ENCODE results near the gene MAN1A1. TPM values are rescaled to one million over a fixed set of nuclear protein-coding genes. Genes with fewer than 3 reads are reported as not detected.

The MAN1A1 gene
- polyA plus RNA-seq, 3 donors = 11.0 to 20.4 (median 16.1) TPM

DNA sequence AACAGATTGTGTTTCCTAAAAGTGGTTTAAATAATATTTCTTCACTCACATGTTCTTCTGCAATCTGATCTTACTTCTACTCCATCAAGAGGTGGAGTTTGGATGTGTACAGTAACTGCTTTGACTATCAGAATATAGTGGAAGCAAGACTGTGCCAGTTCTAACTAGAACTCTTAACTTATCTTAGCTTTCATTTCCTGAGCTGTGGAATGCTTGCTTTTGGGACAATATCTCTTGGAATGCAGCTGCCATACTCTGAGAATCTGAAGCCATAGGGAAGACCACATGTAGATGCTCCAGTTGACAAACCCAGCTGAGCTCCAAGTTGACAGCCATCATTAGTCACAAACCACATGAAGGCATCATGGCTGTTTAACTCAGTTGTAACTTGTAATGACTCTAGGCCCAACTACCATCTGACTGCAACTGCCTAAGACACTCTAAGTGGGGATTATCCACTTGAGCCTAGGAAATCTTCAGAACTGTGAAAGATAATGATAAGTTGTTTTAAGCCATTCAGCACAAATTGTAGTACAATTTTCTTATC lies 40.8 kb upstream of the MAN1A1 start:
- Histone ChIP-seq H2AFZ (ENCODE audit: insufficient read depth, low read depth, low read length, poor library complexity, severe bottlenecking) (no peak overlapping the region), H3K27me3 (ENCODE audit: control insufficient read depth in 2 of 2, insufficient read depth in 2 of 2, low read length in 2 of 2) (no peaks in the 10 kb centered on the region), H3K9me3 (replicated peaks in 1 of 2; ENCODE audit: control insufficient read depth in 1 of 2, insufficient read depth in 1 of 2, low read length in 2 of 2) (peaks cover 0 to 10% of the 10 kb centered on the region in 2 donors), H3K27ac (ENCODE audit: low read depth in 1 of 2, low read length in 2 of 2) (no peak overlapping the region), H4K20me1 (ENCODE audit: insufficient read depth, low read length) (no peaks in the 10 kb centered on the region), H3K4me1 (ENCODE audit: control insufficient read depth in 1 of 2, insufficient read depth in 2 of 2, low read length in 2 of 2) (no peaks in the 10 kb centered on the region), H3K36me3 (replicated peaks in 1 of 2; ENCODE audit: control insufficient read depth in 1 of 2, insufficient read depth in 2 of 2, low read length in 2 of 2) (no peaks in the 10 kb centered on the region), H3K4me2 (replicated peaks; ENCODE audit: extremely low read depth, low read length, poor library complexity, severe bottlenecking) (no peak overlapping the region), H3K79me2 (ENCODE audit: insufficient read depth, low read length) (no peaks in the 10 kb centered on the region), H3K4me3 (replicated peaks in 1 of 3; ENCODE audit: low read depth in 2 of 3, low read length in 3 of 3) (no peak overlapping the region), H3K9ac (ENCODE audit: insufficient read depth, low read length, poor library complexity, severe bottlenecking) (no peak overlapping the region)
- no peaks in the 10 kb centered on the region for H3K4me1 Mint-ChIP-seq
- no peak for DNase-seq
- TF ChIP-seq, protein P1, sequence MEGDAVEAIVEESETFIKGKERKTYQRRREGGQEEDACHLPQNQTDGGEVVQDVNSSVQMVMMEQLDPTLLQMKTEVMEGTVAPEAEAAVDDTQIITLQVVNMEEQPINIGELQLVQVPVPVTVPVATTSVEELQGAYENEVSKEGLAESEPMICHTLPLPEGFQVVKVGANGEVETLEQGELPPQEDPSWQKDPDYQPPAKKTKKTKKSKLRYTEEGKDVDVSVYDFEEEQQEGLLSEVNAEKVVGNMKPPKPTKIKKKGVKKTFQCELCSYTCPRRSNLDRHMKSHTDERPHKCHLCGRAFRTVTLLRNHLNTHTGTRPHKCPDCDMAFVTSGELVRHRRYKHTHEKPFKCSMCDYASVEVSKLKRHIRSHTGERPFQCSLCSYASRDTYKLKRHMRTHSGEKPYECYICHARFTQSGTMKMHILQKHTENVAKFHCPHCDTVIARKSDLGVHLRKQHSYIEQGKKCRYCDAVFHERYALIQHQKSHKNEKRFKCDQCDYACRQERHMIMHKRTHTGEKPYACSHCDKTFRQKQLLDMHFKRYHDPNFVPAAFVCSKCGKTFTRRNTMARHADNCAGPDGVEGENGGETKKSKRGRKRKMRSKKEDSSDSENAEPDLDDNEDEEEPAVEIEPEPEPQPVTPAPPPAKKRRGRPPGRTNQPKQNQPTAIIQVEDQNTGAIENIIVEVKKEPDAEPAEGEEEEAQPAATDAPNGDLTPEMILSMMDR (IDR thresholded peaks at IDR 0.05) = no peak
- H3K9me3 Mint-ChIP-seq = peaks cover 2 to 18% (median 5%) of the 10 kb centered on the region in 7 donors
- intact Hi-C loops (cut with micrococcal nuclease) = no loop called here
- no peaks in the 10 kb centered on the region for H3K36me3 Mint-ChIP-seq
- H3K27ac Mint-ChIP-seq = no peak overlapping the region
- H3K4me3 Mint-ChIP-seq = no peak overlapping the region
- peaks cover 0 to 2% (median 0%) of the 10 kb centered on the region in 3 donors for H3K27me3 Mint-ChIP-seq (ENCODE audit: low read depth in 3 of 3)

- no peak overlapping the region for H3K9ac ChIP-seq (ENCODE audit: insufficient read depth, low read length, poor library complexity, severe bottlenecking)
- TF ChIP-seq, protein P1 (IDR thresholded peaks at IDR 0.05) = no peak
- no peak overlapping the region for H3K27ac Mint-ChIP-seq
- no peak for DNase-seq
- H3K9me3 ChIP-seq (replicated peaks in 1 of 2; ENCODE audit: control insufficient read depth in 1 of 2, insufficient read depth in 1 of 2, low read length in 2 of 2) = peaks cover 0 to 21% of the 10 kb centered on the region in 2 donors
- H3K27ac ChIP-seq (ENCODE audit: low read depth in 1 of 2, low read length in 2 of 2) = no peak overlapping the region
- H3K36me3 ChIP-seq (replicated peaks in 1 of 2; ENCODE audit: control insufficient read depth in 1 of 2, insufficient read depth in 2 of 2, low read length in 2 of 2) = no peaks in the 10 kb centered on the region
- H2AFZ ChIP-seq (ENCODE audit: insufficient read depth, low read depth, low read length, poor library complexity, severe bottlenecking) = no peak overlapping the region
- H3K27me3 Mint-ChIP-seq (ENCODE audit: low read depth in 3 of 3) = peaks cover 0 to 3% (median 0%) of the 10 kb centered on the region in 3 donors
- intact Hi-C loops (cut with micrococcal nuclease) = no loop called here
- no peaks in the 10 kb centered on the region for H3K27me3 ChIP-seq (ENCODE audit: control insufficient read depth in 2 of 2, insufficient read depth in 2 of 2, low read length in 2 of 2)
- peaks cover 3 to 29% (median 13%) of the 10 kb centered on the region in 7 donors for H3K9me3 Mint-ChIP-seq
- peaks cover 0 to 3% of the 10 kb centered on the region in 2 donors for H3K36me3 Mint-ChIP-seq
- no peaks in the 10 kb centered on the region for H4K20me1 ChIP-seq (ENCODE audit: insufficient read depth, low read length)
- H3K4me1 ChIP-seq (ENCODE audit: control insufficient read depth in 1 of 2, insufficient read depth in 2 of 2, low read length in 2 of 2) = no peaks in the 10 kb centered on the region
- no peaks in the 10 kb centered on the region for H3K79me2 ChIP-seq (ENCODE audit: insufficient read depth, low read length)
- H3K4me3 Mint-ChIP-seq = no peak overlapping the region
- H3K4me2 ChIP-seq (replicated peaks; ENCODE audit: extremely low read depth, low read length, poor library complexity, severe bottlenecking) = no peak overlapping the region
- no CpG with 5 or more reads among the region's 1 CpG for WGBS (ENCODE audit: insufficient coverage)
- H3K4me1 Mint-ChIP-seq = no peaks in the 10 kb centered on the region
- H3K4me3 ChIP-seq (replicated peaks in 1 of 3; ENCODE audit: low read depth in 2 of 3, low read length in 3 of 3) = no peak overlapping the region
Measured at GRCh38 chr6:119385994-119386393, 36.4 kb upstream of the MAN1A1 start.

Measured in CD14-positive monocyte (primary cell).